AG09309 (cell line): Measurements from ENCODE around the gene SASH1.

Experiments used
- DNase-seq: peaks from one replicate; pipeline ENCODE4 v3.0.0-alpha.2; 2010; ENCODE audit warnings: low read depth
- H3K4me3 ChIP-seq: 2 replicates; pipeline ENCODE4 v1.5.1; 2011; ENCODE audit warnings: mild to moderate bottlenecking, low read depth, low read length, moderate library complexity; ENCODE audit not compliant: control insufficient read depth
- CTCF ChIP-seq: IDR thresholded peaks from 2 replicates; pipeline ENCODE4 v1.5.1; 2011; ENCODE audit warnings: mild to moderate bottlenecking, low read depth, low read length, inconsistent platforms; ENCODE audit not compliant: insufficient read depth, control insufficient read depth; ENCODE audit errors: missing control alignments

Gene SASH1

GRCh38 chr6:148342350-148343046 is at the start of gene SASH1:
Gene SASH1 (plus strand): TSS chr6:148342838. CDS start chr6:148343068, 230 bp downstream.
- DNase-seq = peak; percentile 44
- H3K4me3 ChIP-seq = peak within 1 kb of the TSS; percentile 73
- no peak for TF ChIP-seq CTCF

- H3K4me3 ChIP-seq = no peak overlapping the region
- DNase-seq = no peak
- no peak for TF ChIP-seq CTCF
Measured at GRCh38 chr6:148293181-148293995, 49.2 kb upstream of the SASH1 start.

- no peak for DNase-seq
- H3K4me3 ChIP-seq = no peak overlapping the region
- TF ChIP-seq CTCF = no peak
Measured at GRCh38 chr6:148294059-148294458, 48.6 kb upstream of the SASH1 start.

- DNase-seq = no peak
- no peak overlapping the region for H3K4me3 ChIP-seq
Measured at GRCh38 chr6:148295261-148295887, 47.3 kb upstream of the SASH1 start.

GRCh38 chr6:148296771-148297170 is 45.9 kb upstream of the SASH1 start:
- TF ChIP-seq CTCF = no peak
- no peak overlapping the region for H3K4me3 ChIP-seq
- DNase-seq = no peak

More at GRCh38 chr6:148295261-148295887, 47.3 kb upstream of the SASH1 start:
- no peak for TF ChIP-seq CTCF

GRCh38 chr6:148298683-148299082 is 44.0 kb upstream of the SASH1 start:
- H3K4me3 ChIP-seq = no peak overlapping the region
- no peak for TF ChIP-seq CTCF
- DNase-seq = no peak
